H1 (cell line): ENCODE measurements around the gene BCKDHA. TPM values are rescaled to one million over a fixed set of nuclear protein-coding genes. Genes with fewer than 3 reads are reported as not detected.

Experiments used
- MAFK ChIP-seq: IDR thresholded peaks from 2 replicates; pipeline ENCODE4 v1.6.1; 2012; ENCODE audit warnings: low read depth, mild to moderate bottlenecking, improper control_type of control experiment, low read length
- RFX5 ChIP-seq: IDR thresholded peaks from 2 replicates; pipeline ENCODE4 v1.6.1; 2011; ENCODE audit warnings: low read depth, low read length, improper control_type of control experiment, borderline replicate concordance
- SRF ChIP-seq: IDR thresholded peaks from 2 replicates; pipeline ENCODE4 v1.6.1; 2011; ENCODE audit warnings: mild to moderate bottlenecking, low read depth, low read length, moderate library complexity
- polyA plus RNA-seq, 7 experiments: library from polyadenylated mRNA; depleted of rRNA in 3 of 7; stranded (reverse) in 5 of 7; unstranded in 2 of 7; fragments of >200 nt in 5 of 7; fragments of 200-250 nt in 2 of 7; gene quantifications; 1 replicate in 5 of 7; 2 replicates in 1 of 7; 4 replicates in 1 of 7; pipeline versions ENCODE4 v1.2.1 to v1.2.3, GENCODE V29; 2011 to 2013; ENCODE audit warnings: missing spikeins in 2 of 7, mixed read lengths in 2 of 7
- total RNA-seq: library from RNA; stranded (reverse); fragmentation: NEBNext Ultra II Directional; extraction: Animal tissue kit (Norgen Biotek cat#: 25700); gene quantifications from 2 replicates; pipeline ENCODE4 v1.2.1, GENCODE V29; 2021

Gene BCKDHA
- total and polyA plus RNA-seq, 2 of the 8 experiments (the other 6 are each of a cell fraction or from before 2014, with no cell fraction given), result 14.2 to 69.6 TPM

GRCh38 chr19:41433171-41433570 lies 35.6 kb downstream of the BCKDHA start (continued):
- TF ChIP-seq MAFK (no peak), RFX5 (no peak), SRF (no peak)
